Dedifferentiated amniotic fluid mesenchymal stem cell (primary cell): ENCODE data around the gene SIGLECL1.

Source experiments
- DNase-seq: peaks from one replicate; pipeline ENCODE4 v3.0.0-alpha.2; 2016; ENCODE audit errors: extremely low spot score

SIGLECL1 gene

DNA sequence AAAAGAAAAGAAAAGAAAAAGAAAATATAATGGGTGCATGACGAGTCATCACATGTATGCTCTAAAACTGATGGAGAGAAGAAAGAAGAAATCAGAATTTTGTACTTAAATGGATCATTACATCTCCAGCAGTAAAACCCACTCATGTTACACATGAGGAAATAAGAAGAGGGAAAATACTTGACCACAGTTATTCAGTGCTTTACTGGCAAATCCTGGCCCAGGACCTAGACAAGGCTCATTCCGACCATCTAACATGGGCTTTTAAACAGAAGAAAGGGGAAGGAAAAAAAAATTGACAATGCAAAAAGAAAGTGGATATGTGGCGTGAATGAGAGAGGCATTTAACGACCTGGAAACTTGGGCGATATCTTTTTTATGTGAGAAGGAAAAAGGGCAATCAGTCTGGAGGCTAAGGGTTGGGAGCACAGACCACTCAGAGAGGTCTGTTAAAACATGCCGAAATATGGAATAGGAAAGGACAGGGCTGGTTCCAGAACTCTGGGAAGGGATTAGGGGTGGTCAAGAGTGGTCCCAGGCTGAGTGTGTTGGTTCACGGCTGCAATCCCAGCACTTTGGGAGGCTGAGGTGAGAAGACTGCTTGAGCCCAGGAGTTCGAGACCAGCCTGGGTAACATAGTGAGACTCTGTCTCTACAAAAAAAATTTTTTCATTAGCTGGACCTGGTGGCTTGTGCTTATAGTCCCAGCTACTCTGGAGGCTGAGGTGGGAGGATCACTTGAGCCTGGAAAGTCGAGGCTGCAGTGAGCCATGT lies 1.6 kb downstream of the SIGLECL1 start:
- no peak for DNase-seq

DNA sequence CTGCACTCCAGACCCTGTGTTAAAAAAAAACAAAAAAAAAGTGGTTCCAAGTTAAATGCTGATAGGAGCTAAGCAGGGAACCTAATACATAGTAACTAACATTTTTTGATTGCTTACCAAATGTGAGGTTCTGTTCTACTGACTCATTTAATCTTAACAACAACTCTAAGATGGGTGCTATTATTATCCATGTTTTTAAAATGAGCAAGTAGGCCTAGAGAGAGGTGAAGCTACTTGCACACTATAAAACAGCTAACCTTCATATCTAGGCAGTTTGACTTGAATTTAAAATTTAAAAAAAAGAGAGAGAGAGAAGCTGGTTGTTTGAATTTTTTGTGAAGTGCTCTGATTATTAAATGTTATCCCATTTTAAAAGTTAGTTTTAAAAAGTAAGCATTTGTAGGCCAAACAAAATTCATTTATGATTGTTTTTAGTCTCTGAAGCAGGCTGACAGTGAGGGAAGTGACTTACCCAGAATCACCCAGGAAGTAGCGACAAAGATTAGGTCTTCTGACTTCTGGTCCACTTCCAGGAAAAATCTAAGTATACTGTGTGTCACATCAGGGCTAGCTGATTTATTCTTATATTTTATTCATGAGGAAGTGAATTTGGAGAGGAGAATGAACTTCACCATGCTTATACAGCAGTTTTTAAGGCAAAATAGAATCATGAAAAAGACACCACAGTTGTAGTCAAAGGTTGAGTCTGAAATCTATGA lies 2.4 kb downstream of the SIGLECL1 start:
- no peak for DNase-seq

DNA sequence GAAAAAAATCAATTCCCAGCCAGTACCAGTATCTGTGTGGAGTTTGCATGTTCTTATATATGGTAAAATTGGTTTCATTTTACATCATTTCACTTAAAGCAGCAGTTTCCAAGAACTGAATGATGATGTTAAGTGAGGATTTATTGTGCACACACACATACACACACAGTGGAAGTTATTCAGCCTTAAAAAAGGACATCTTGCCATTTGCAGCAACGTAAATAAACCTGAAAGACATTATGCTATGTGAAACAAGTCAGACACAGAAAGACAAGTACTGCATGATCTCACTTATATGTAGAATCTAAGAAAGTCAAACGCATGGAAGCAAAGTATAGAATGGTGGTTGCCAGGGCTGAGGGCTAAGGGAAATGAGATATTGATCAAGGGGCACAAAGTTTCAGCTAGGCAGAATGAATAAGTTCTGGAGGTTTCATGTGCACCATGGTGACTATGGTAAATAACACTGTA lies 5.3 kb downstream of the SIGLECL1 start:
- no peak for DNase-seq

DNA sequence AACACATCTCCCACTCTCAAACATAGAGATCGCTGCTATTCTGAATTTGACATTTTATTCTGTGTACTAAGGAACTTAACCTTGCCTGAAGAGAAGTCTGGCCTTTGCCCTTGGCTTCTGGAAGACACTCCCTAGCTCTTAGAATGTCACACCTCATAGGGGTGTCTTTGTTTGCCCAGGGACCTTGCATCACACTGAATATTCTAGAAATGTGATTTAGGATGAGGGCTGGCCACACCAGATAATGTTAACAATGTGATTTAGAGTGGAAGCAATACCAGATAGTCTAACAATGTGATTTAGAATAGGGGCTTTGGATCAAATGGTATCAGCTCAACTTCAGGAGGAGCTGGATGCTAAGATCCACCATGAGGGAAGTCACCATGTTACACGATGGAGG lies 6.6 kb downstream of the SIGLECL1 start:
- DNase-seq, result no peak

DNA sequence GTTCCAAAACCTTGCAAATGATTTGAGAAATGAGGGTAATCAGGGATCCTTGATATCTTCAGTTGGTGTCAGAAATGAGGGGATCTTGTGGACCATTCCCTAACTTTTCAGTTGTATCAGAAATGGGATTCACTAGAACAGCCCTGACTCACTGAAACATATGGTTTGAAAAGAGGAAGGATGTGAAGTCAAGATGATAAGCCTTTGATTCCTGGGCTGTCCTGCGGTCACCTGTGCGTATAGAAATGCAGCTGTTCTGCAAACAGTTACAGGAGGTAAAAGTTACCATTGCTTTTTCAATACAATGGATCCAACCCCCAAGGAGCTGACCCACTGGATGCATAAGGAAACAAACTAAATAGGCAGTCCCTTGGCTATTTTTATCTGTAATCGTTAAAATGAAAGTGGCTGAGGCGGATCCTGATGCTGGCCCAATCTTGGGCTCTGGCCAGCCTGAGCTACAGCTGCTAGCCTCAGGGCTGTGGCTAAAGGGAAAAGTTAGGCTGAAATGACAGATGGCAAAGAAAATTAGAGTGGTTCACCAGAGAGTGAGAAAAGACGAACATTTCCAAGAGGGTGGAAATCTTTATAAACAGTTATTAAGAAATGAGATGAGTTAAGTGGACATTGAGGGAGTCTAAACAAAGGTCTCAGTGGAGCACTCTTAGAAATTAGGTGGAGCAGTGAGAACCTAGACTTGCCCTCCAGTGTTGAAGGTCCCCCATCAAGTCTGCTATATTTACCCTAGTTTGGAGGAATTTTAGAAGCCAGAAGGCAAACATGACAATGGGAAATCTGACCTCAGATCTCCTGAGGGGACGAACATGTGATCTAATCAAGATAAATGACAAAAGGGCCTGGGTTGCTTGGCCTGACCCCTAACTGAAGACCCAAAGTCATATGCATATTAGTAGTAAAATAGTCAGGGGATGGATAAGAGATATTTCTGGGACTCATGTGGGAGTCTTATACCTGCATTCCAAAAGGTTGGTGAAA lies 7.6 kb downstream of the SIGLECL1 start:
- no peak for DNase-seq

DNA sequence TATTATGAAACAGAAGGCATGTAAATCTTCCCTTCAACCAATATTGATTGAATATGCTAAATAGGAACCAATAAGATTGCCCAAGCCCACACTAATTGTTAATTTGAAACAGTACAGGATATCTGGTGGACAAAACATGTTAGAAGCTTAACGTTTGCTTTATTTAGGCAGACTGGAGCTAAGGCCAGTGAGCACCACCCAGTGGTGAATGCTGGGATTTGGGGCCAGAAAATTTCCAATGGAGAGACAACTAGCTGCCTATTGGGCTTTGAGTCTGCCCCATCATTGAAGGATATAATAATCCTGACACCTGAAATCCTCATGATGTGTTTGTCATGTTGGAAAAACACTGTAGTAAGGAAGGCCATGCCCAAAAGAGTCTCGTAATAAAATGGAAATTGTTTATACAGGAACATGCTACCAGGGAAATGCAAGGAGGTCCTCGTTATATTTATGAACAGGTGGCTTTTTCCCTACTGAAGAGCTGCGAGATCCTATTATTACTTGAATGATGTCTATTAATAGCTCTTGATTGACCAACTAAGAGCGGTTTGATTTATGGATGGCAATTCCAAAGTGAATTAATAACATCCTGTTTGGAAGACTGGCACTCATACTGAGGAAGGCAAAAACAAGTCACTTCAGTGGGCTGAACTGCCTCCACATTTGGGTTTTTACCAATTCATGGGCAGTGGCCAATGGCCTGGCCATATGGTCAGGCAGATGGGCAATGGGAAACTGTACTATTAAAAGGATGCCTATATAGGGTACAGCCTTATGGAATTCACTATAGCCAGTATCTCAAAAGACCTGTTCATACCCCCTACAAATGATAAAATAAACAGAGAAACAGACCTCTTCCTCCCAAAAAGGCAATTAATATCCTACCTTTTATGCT lies 8.7 kb downstream of the SIGLECL1 start:
- DNase-seq, result no peak

DNA sequence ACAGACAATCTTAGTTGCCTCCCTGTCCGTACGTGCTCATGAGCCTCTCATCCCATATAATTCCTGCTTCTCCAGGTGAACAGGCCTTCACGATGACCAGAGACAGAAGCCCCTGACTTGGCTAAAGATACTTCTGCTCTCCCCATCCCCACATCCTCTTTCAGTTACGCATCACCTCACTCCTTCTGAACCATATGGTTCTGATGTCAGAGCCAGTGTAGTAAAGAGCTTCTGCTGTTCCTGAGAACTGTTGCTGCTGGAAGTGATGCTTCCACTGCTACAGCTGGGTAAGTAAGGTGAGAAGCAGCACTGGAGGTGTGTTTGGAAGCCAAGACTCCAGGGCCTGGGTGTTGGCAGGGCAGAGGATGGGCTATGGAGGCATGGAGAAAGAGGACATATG lies 12.9 kb downstream of the SIGLECL1 start:
- no peak for DNase-seq

DNA sequence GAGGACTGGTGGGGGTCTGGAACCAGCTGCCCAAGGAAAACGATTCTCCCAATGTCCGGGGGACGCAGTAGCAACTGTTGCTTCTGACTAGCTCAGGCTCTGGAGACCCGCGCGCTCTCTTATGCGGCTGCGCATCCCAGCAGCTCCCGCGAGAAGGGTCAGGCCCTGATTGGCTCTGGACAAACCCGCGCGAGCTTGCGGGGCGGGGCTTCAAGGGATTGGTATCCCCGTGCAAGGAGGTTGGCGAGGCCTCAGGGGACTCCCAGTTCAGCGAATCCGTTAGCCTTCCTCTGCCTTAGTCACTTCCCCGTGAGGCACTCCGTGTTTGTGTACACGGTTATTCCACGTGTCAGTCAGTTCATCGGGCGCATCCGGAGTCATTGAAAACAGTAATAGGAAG lies 20.2 kb downstream of the SIGLECL1 start:
- no peak for DNase-seq

DNA sequence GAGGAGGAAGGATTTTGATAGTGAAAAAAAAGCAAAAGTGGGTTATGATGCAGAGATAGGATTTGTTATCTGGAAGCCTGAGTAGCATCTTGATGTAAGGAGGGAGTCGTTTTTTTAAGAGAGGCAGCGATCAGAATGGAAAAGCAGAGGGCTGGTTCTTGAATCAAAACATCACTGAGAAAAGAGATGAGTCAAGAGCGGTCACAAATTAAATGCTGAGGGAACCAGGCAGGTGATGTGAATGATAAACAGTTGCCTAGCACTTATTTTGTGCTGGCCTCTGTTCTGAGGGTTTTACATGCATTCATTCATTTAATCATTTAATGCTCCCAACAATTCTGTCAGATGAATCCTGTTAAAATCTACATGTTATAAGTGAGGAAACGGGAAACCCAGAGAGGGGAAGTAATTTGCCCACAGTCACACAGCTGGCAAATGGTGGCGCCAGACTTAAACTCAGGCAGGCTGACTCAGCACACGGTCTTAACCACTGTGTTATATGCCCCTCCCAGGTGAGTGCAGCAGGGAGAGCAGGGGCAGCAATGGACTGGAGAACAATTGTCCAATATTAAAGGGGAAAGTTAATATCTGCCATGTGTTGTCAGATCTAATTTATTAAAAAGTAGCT lies 21.4 kb downstream of the SIGLECL1 start:
- no peak for DNase-seq

DNA sequence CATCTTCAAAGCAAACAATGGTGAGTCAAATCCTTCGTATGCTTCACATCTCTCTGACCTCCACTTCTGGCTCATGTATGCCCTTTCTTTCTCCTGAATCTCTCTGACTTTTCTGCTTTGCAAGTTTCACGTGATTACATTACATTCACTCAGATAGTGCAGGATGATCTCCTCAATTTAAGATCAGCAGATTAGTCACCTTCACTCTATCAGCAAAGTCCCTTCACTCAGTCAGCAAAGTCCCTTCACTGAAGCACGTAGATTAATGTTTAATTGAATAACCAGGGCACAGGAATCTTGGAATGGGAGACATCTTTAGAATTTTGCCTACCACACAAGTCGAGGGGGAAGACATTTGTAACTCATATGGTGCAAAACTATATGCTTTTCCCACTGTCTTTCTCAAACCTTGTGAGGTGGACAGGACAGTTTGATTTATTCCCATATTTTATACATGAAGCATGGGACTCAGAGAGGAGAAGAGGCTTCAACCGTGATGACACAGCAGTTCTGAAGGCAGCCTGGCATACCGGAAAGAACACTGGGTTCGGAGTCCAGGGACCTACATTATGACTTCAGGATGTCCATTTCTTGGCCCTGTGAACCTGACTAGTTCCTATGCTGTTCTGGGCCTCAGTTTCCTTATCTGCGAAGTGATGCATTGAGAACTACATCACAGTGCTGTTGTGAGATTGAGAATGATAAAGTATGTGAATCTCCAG lies 23.3 kb downstream of the SIGLECL1 start:
- DNase-seq, result no peak

DNA sequence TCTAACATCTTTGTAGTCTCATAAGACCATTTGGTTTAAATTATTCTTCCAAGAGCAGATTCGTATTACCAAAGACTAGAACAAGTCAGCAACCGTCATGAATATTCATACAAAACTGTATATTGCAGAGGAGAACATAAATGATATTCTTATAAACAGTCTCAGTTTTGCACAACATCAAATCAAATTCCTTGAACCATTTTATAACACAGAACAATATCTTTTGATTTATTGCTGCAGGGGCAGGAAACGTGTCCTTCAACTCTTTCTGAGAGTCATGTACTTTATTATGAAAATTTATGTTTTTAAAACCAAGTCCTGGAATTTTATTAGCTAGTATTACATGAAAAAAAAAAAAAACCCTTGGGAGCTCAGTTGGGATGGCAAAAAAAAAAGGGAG lies 26.2 kb downstream of the SIGLECL1 start:
- DNase-seq, result no peak

DNA sequence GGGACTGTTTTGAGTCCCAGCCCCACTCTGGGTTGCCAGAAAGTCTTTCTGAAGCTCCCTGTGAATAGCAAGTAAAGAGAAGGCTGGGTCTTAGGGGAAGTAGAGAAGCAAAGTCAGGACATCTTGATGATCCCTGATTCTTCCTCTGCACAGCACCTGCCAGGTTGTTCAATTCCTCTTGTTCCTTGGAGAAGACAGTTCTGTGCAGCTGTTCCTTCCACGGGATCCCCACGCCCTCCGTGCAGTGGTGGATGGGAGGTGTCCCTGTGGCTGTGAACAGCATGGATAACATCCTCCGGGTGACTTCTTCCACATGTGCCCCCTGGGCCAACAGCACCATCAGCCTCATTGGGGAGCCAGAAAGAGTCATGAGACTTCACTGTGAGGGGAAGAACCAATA lies 31.5 kb downstream of the SIGLECL1 start:
- DNase-seq, result no peak

DNA sequence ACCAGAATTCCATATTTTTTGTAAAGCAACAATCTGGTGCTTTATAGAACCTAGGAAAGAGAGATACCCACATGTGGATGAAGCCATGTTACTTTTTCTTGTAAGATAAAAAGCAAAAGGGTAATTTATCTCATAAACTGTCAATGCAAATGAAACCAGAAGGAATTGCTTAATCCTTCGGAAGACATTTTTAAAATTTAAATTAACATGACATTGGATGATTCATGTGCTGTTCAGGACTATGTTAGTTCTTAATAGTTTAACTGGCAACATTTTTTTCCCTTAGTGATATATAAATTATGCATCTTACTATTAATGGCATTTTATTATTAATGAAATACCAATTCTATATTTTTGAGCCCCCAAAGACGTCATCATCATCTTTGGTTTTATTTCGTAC lies 34.8 kb downstream of the SIGLECL1 start:
- DNase-seq, result no peak

DNA sequence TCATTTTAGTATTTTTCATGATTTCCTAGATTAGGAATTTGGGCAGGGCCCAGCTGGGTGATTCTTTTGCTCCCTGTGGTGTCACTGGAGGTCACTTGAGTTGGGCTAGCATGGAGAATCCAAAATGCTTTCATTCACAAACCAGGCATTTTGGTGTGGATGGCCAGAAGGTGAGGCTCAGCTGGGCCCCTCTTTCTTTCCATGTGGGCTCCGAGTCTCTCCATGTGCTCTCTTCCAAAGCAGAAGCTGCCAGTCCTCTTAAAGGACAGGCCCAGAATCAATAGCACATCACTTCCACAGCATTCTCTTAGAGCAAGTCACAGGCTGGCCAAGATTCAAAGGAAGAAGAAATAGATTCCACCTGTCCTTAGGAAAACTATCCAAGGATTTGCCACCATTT lies 38.8 kb downstream of the SIGLECL1 start:
- DNase-seq, result no peak

DNA sequence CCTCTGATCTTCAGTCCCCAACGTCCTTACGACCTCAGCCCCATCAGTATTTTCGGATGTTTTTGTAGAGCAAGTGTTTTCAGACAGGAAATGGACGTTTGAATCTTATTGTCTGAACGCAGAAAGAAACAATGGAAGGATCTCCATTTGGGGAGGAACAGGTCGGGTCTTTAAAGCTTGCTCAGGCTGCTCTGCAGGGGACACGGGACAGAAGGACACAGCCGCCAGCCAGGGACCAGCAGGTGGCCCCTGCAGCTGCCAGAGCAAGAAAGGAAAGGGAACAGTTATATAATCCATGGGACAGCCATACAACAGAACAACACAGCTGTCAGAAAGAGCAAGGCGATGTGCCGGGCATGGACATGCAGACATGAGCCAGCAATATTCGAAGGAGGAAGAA lies 42.1 kb downstream of the SIGLECL1 start:
- no peak for DNase-seq

DNA sequence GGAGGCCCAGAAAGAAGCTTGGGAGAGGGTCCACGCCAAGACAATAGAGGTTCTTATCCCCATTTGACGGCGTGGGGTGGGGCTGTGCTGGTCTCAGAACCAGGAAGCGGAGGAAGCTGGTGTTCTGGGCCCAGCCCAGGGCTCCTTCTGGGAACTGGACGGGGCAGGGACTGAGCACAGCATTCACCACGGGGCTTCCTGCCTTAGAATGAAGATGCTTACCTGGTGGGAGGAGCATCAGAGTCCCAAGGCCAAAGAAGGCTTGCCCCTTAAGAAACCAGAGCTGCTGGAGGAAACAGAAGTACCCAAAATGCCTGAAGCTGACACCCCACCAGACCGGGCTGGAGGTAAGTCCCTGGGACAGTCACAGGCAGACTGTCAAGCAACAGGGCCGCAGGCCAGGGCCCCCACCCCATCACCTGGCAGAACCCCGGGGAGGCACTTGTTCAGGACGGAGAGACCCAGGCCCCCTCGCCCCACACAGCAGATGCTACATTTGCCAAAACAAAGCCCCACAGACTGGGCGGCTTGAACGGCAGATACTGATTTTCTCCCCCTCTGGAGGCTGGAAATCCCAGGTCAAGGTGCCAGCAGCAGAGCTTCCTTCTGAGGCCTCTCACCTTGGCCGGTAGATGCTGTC lies 42.8 kb downstream of the SIGLECL1 start:
- no peak for DNase-seq

DNA sequence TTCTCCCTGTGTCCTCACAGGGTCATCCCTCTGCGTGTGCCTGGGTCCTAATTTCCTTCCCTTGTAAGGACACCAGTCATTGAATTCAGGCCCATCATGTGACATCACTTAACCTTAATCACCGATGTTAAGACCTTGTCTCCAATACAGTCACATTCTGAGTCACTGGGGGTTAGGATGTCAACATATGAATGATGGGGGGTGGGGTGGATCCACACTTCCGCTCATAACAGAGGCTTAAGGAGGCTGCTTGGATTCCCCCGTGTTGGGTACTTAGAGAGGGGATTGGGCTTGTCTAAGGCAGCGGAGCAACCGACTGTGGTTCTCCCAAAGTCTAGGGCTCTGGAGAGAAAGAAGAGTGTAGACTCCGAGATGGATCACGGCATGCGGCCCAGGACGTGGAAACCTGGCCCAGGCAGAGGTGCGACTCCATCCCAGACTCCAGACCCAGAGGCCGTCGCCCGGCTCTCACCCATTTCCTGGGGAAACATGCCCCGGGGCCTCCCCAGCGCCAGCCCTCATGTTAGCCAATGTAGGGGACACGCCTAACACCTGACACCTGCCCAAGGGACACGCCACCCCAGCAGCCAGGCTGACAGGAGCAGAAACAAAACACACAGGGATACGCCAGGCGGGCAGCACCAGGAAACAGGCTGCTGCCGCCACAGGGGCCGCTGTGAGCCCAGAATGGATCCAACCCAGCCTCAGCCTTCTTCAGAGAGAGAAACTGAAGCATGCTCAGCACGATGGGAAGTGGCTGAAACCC lies 43.5 kb downstream of the SIGLECL1 start:
- no peak for DNase-seq

DNA sequence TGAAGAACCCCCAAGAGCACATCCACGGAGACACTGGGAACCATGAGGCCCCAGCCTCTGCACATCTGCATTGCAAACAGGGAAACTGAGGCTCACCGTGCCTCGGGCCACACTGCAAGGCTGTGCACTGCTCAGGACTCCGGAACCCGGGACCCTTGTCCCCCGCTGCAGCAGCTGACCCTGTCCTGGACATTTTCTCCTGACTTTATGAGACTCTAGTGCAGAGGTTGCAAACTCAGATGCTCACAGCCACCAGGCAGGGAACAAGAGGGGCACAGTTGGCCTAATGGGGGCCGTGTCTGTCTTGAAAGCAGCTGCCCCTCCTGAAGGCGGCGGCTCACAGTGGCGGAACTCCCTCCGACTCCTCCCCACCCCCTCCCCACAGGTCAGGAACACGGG lies 44.1 kb downstream of the SIGLECL1 start:
- no peak for DNase-seq
